HUES48 (cell line): ENCODE data around the gene RRAD.

ENCODE experiments used
- H3K27ac ChIP-seq: one replicate; pipeline ENCODE4 v1.7.0; 2013; ENCODE audit warnings: low read depth, low read length, inconsistent platforms
- H3K27me3 ChIP-seq: 2 replicates; pipeline ENCODE4 v1.6.1; 2013; ENCODE audit warnings: mild to moderate bottlenecking, low read length; ENCODE audit not compliant: control insufficient read depth, insufficient read depth
- H3K36me3 ChIP-seq: 2 replicates; pipeline ENCODE4 v1.6.1; 2013; ENCODE audit warnings: low read length; ENCODE audit not compliant: control insufficient read depth, insufficient read depth
- H3K4me1 ChIP-seq: 2 replicates; pipeline ENCODE4 v1.6.1; 2013; ENCODE audit warnings: mild to moderate bottlenecking, low read length; ENCODE audit not compliant: control insufficient read depth, insufficient read depth
- H3K4me3 ChIP-seq: 2 replicates; pipeline ENCODE4 v1.5.1; 2013; ENCODE audit warnings: mild to moderate bottlenecking, low read depth, low read length
- H3K9ac ChIP-seq: 2 replicates; pipeline ENCODE4 v1.6.1; 2013; ENCODE audit warnings: mild to moderate bottlenecking, low read depth, low read length, moderate library complexity
- H3K9me3 ChIP-seq: 2 replicates; pipeline ENCODE4 v1.6.1; 2013; ENCODE audit warnings: low read length; ENCODE audit not compliant: control insufficient read depth, insufficient read depth

The RRAD gene

DNA sequence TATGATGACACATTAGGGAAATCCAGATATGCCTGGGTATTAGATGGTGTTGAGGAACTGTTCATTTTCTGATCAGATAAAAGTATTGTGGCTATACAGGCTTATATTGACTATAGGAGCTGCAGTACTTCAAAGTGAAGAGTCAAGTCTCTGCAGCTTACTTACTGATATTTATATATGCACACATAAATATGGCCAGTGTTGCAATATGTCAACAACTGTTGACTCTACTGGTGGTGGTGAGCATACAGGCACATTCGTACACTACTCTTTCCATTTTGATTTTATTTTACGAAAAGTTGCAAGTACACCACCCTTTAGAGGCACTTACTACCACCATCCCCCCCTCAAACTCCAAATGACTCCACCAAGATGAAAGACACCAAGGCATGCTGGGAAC, 6.3 kb upstream of the RRAD start:
- no peak overlapping the region for H3K4me3 ChIP-seq
- no peak overlapping the region for H3K27ac ChIP-seq
- no peaks in the 10 kb centered on the region; the same call in 1 of the 2 replicates for H3K36me3 ChIP-seq
- peaks cover 5% of the 10 kb centered on the region; the same call in 1 of the 2 replicates for H3K4me1 ChIP-seq
- H3K9me3 ChIP-seq: no peaks in the 10 kb centered on the region
- H3K9ac ChIP-seq: no peak overlapping the region
- H3K27me3 ChIP-seq: peaks cover 23% of the 10 kb centered on the region

DNA sequence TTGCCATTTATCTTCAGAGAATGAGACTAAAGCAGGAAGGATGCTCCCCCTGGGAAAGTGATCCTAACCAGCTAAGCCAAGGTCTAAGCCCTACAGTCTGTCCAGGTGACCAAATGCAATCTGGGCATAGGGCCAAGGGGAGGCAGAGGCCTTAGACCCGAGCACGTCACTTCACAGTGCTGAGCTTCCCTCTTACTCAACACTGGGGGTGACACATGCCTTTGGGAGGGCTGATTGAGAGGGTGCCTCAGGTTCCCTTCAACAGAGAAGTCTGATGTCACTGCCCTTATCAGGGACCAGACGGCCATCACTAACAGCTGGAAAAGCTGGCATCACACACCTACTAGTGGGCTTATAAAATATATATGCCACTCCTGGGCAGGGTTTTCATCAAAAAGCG, 4.9 kb upstream of the RRAD start:
- peaks cover 32% of the 10 kb centered on the region for H3K27me3 ChIP-seq
- H3K9me3 ChIP-seq: no peaks in the 10 kb centered on the region
- no peak overlapping the region for H3K27ac ChIP-seq
- H3K36me3 ChIP-seq: no peaks in the 10 kb centered on the region; the same call in 1 of the 2 replicates
- peaks cover 2% of the 10 kb centered on the region; the same call in 1 of the 2 replicates for H3K4me1 ChIP-seq
- H3K4me3 ChIP-seq: no peak overlapping the region
- H3K9ac ChIP-seq: no peak overlapping the region

DNA sequence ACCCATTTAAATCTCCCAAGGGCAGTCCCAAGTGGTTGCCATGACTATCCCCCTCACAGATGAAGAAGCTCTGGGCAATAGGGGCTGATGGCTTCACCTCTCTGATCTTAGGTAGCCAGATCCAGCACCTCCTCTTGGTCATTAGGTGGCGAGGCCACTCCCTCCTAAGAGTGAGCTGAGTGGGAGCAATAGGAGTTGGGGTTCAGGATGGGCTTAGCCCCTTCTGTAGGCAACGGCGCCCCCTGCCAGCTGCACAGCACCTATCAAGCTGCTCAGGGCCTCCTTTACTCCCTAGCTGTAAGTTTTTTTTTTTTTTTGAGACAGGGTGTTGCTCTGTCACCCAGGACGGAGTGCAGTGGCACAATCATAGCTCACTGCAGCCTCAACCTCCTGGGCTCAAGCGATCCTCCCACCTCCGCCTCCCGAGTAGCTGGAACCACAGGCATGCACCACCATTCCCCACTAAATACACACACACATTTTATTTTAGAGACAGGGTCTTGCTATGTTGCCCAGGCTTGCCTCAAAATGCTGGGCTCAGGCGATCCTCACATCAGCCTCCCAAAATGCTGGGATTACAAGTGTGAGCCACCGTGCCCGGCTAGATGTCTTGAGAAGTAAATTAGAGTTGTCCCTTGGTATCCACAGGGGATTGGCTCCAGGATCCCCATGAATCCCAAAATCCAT, 3.5 kb upstream of the RRAD start:
- no peaks in the 10 kb centered on the region for H3K9me3 ChIP-seq
- H3K9ac ChIP-seq: no peak overlapping the region
- H3K36me3 ChIP-seq: no peaks in the 10 kb centered on the region; the same call in 1 of the 2 replicates
- H3K4me3 ChIP-seq: no peak overlapping the region
- H3K27me3 ChIP-seq: peaks cover 41% of the 10 kb centered on the region
- H3K4me1 ChIP-seq: no peaks in the 10 kb centered on the region; the same call in 1 of the 2 replicates
- H3K27ac ChIP-seq: no peak overlapping the region

DNA sequence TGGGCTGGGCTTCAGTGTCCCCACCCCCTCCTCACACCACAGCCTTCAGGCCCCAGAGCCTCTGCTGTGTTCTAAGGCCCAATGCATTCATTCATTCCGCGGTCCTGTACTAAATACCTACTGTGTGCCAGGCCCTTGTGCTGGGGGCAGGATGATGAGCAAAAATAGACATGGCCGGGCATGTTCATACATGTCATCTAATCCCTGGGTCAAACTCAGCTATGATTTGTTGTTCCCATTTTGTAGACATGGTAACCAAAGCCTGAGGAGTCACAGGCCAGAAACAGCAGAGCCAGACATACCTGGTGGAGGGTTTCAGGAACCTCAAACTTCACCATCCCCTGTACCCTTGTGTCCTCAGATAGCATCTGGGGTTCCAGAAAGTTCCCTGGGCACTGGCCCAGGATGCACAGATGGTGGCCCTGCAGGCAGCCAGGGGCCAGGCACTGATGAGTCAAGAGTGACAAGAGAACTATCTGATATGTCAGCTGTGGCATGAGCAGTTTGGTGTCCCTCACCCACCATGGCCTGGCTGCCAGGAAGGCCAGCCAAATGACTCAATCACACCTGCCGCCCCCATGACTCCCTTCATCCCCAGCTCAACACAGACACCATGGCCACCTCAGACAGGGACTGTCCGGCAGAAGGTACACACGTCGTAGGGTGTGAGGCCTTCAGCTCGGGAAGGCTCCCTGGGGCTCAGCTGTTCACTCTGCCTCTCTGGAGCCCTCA, 2.7 kb upstream of the RRAD start:
- Histone ChIP-seq H3K4me3 (no peak overlapping the region), H3K27me3 (peaks cover 44% of the 10 kb centered on the region), H3K9me3 (no peaks in the 10 kb centered on the region), H3K9ac (no peak overlapping the region), H3K4me1 (no peaks in the 10 kb centered on the region; the same call in 1 of the 2 replicates), H3K27ac (no peak overlapping the region), H3K36me3 (no peaks in the 10 kb centered on the region; the same call in 1 of the 2 replicates)

DNA sequence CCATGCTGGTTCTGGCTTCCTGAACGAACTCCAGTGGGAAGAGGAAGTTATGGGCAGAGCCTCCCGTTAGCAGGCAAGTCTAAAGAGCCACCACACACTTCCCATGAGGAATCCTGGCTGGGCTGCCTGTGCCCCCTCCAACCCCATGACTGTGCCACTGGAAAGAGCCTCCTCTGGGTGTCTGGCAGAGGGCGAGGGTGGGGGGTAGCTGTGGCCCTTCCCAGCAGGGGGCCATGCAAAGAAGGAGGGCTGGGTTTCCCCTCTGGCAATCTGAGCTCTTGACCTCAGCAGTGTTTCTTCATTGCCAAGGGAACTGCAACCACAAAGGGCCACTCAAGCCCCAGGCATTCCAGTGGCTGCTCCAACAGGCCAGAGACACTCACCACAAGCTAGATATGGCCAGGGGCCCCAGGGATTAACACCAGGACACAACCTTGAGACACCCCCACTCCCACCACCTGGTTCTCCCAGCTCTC, 1.7 kb upstream of the RRAD start:
- no peaks in the 10 kb centered on the region; the same call in 1 of the 2 replicates for H3K4me1 ChIP-seq
- H3K4me3 ChIP-seq: no peak overlapping the region
- H3K36me3 ChIP-seq: no peaks in the 10 kb centered on the region; the same call in 1 of the 2 replicates
- H3K9me3 ChIP-seq: no peaks in the 10 kb centered on the region
- H3K27ac ChIP-seq: no peak overlapping the region
- peaks cover 44% of the 10 kb centered on the region for H3K27me3 ChIP-seq
- H3K9ac ChIP-seq: no peak overlapping the region

DNA sequence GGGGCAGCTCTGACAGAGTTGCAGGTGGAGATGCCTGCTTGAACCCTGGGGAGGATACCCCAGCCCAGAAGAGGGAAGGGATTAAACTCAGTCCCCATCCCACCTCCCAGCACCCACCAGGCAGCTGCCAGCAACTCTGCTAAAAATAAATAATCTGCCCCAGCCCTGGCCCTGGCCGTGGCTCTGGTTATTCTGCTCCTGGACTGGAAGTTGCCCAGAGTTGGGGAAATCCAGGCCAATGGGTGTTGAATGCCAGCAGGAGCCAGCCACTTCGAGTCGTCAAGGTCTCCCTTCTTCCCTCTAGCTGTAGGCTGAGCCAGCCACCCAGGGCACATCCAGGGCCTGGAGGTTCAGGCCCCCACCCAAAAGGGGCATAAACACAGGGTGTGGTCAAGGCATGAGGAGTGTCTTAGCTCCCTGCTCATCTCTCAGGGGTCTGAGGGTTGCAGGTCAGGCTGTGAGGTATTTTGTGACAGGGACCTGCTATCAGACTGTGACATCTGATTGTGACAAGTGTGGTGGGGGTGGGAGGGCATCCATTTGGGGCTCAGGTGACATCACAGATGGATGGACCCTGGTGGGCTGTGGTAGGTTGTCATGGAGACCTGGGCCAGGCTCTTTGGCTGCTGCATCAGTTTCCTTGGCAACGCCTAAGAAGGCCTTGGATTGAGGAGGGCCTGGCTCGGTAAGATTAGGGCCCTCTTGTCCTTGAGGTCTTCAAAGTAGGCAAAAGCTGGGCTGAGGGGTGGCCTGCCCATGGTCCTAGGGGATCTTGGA, 1.0 kb upstream of the RRAD start:
- Histone ChIP-seq H3K27me3 (peaks cover 44% of the 10 kb centered on the region), H3K27ac (no peak overlapping the region), H3K9ac (no peak overlapping the region)

DNA sequence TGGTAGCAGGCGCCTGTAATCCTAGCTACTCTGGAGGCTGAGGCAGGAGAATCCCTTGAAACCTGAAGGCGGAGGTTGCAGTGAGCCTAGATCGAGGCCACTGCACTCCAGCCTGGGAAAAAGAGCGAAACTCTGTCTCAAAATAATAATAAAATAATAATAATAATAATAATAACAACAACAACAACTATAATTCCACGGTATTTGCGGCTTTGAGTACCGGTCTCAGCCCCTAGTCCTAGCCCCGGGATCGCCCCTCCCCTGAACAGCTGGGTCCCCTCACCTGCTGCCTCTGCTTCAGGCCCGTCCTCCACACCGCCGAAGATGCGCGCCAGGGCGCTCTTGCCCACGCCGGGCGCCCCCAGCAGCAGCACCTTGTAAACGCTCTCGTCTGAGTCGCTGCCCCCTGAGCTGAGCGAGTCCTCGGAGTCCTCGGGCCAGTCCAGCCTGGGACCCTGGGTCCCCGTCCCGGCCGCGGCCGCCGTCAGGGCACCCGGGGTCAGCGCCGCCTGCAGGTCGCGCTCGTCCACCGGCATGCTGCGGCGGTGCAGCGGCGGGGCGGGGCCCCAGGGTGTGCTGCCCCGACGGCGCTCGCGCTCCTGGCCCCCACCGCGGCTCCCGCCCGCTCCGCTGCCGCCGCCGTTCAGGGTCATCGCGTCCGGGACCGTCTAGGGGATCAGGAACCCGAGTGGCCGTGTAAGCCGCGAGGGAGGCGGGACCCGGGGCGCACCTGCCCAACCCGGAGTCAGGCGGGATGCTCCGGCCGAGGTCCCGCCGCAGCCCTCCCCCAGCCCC, 611 bp downstream of the RRAD start:
- H3K4me3 ChIP-seq: peak overlapping the region; percentile 59

More for the DNA sequence above, 1.0 kb upstream of the RRAD start:
- Histone ChIP-seq H3K36me3 (no peaks in the 10 kb centered on the region), H3K4me1 (no peaks in the 10 kb centered on the region; the same call in 1 of the 2 replicates), H3K9me3 (no peaks in the 10 kb centered on the region), H3K4me3 (no peak overlapping the region)

DNA sequence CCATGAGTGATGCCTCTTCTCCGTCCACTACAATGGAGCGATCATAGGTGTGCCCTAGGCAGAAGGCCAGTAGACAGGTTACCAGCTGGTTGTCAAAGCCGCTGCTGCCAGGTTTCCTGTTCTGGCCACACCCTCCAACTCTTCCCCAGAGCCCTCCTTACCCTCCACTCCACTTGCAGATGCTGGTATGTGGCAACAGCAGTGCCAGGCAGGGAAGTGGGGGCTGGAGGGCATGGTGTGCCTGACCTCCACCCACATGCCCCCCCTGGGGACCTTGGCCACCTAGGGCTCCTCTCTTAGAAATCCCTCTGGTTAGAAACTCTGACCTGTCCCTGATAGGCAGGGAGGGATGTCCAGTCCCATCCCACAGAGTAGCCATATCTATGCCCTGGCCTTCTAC, 1.5 kb downstream of the RRAD start:
- no peaks in the 10 kb centered on the region for H3K9me3 ChIP-seq
- H3K4me1 ChIP-seq: no peaks in the 10 kb centered on the region; the same call in 1 of the 2 replicates
- no peaks in the 10 kb centered on the region for H3K36me3 ChIP-seq
- H3K4me3 ChIP-seq: no peak overlapping the region
- peaks cover 48% of the 10 kb centered on the region for H3K27me3 ChIP-seq
- no peak overlapping the region for H3K27ac ChIP-seq
- no peak overlapping the region for H3K9ac ChIP-seq

More for the DNA sequence above, 611 bp downstream of the RRAD start:
- Histone ChIP-seq H3K27me3 (peaks cover 48% of the 10 kb centered on the region), H3K27ac (no peak overlapping the region), H3K4me1 (no peaks in the 10 kb centered on the region; the same call in 1 of the 2 replicates), H3K36me3 (no peaks in the 10 kb centered on the region), H3K9me3 (no peaks in the 10 kb centered on the region), H3K9ac (no peak overlapping the region)

DNA sequence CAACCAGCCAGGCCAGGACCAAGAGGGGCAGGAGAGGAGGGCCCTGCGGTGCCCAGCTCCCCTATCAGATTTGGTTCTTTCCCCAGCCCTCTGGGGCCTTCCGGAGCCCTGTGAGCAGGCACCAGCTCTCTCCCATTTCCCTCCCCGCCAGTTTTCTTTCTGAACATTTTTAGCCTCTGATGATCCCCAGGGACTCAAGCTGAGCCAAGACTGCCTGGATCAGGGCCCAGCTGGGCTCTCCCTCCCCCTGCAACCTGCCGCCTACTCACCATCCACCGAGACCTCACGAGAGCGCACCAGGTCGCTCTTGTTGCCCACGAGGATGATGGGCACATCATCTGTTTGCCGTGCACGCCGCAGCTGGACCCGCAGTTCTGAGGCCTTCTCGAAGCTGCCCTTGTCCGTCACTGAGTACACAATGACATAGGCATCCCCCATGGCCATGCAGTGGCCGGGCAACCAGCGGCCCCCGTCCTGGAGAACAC, 2.0 kb downstream of the RRAD start:
- Histone ChIP-seq H3K9me3 (no peaks in the 10 kb centered on the region), H3K4me1 (no peaks in the 10 kb centered on the region; the same call in 1 of the 2 replicates), H3K27ac (no peak overlapping the region), H3K4me3 (no peak overlapping the region), H3K36me3 (no peaks in the 10 kb centered on the region), H3K27me3 (peaks cover 48% of the 10 kb centered on the region), H3K9ac (no peak overlapping the region)
